Measurements from ENCODE around the gene ZWILCH. TPM values are rescaled to one million over a fixed set of nuclear protein-coding genes. Genes with fewer than 3 reads are reported as not detected.

The ZWILCH gene
- total RNA-seq, 3 donors from 2014 or later (not counting 1 experiment from before 2014, with no cell fraction given): 8.7 to 9.9 (median 9.7) TPM

- Histone ChIP-seq H3K4me3 (ENCODE audit: low read length) (no peak overlapping the region), H3K4me1 (ENCODE audit: control insufficient read depth, insufficient read depth, low read length) (peaks cover 15% of the 10 kb centered on the region), H3K27me3 (ENCODE audit: control insufficient read depth, insufficient read depth, low read length) (no peaks in the 10 kb centered on the region), H3K9me3 (ENCODE audit: control insufficient read depth, insufficient read depth, low read length) (no peaks in the 10 kb centered on the region), H3K27ac (ENCODE audit: low read length) (peak overlapping the region; percentile 66), H3K36me3 (ENCODE audit: control insufficient read depth, insufficient read depth, low read length) (no peaks in the 10 kb centered on the region)
- H3K4me1 Mint-ChIP-seq: peaks cover 31 to 33% of the 10 kb centered on the region in 2 donors
- intact Hi-C loops (cut with micrococcal nuclease): loop anchor here (1.0 to 5.0 kb wide), 3 partner anchors 25 to 86 kb away; partner anchors contain the start of genes MAP2K1 and SNAPC5
- peak overlapping the region; percentile 87 to 88 for H3K27ac Mint-ChIP-seq
- no peaks in the 10 kb centered on the region for H3K36me3 Mint-ChIP-seq
- no peaks in the 10 kb centered on the region for H3K27me3 Mint-ChIP-seq (ENCODE audit: low read depth in 2 of 2)
- H3K9me3 Mint-ChIP-seq: no peaks in the 10 kb centered on the region
- ATAC-seq (peak; percentile 91 to 96 (median 94)), DNase-seq (peak; percentile 43 to 81)
- H3K4me3 Mint-ChIP-seq: peak overlapping the region; percentile 62
- 27% methylated on average over 6 of the region's 8 CpGs for WGBS (ENCODE audit: insufficient coverage)
- TF ChIP-seq CTCF (IDR thresholded peaks at IDR 0.05): no peak
These were observed 32.7 kb upstream of the ZWILCH start for GRCh38 chr15:66472176-66472999.

DNA sequence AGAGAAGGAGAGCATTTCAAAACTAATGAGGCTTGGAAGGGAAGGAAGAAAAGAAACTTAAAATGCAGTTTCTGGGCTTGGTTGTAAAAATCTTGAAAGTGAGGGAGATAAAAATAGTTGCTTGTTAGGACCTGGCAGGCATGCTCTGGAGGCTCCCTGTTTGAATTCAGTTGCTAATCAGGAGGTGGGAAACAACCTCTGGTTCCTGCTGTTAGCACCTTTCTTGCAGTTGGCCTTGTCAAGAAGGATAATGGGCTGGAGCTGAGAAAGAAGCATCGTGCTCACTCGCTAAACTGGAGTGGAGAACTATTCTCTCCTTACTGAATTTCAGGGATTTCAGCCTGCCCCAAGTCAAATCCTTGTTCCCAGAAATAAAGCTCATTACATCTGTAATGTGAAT is 31.0 kb upstream of the ZWILCH start:
- Histone ChIP-seq H3K4me1 (ENCODE audit: control insufficient read depth, insufficient read depth, low read length) (peaks cover 15% of the 10 kb centered on the region), H3K27me3 (ENCODE audit: control insufficient read depth, insufficient read depth, low read length) (no peaks in the 10 kb centered on the region), H3K27ac (ENCODE audit: low read length) (no peak overlapping the region), H3K36me3 (ENCODE audit: control insufficient read depth, insufficient read depth, low read length) (no peaks in the 10 kb centered on the region), H3K4me3 (ENCODE audit: low read length) (no peak overlapping the region), H3K9me3 (ENCODE audit: control insufficient read depth, insufficient read depth, low read length) (no peaks in the 10 kb centered on the region)
- TF ChIP-seq CTCF (IDR thresholded peaks at IDR 0.05): no peak
- peak overlapping the region; percentile 87 to 88 for H3K27ac Mint-ChIP-seq
- no peaks in the 10 kb centered on the region for H3K9me3 Mint-ChIP-seq
- intact Hi-C loops (cut with micrococcal nuclease): loop anchor here (5.0 kb wide), 1 partner anchor 72 kb away; no protein-coding TSS in a partner anchor
- no peak for DNase-seq
- no peak overlapping the region for H3K4me3 Mint-ChIP-seq
- peaks cover 31 to 33% of the 10 kb centered on the region in 2 donors for H3K4me1 Mint-ChIP-seq
- 92% methylated on average over 2 of the region's 2 CpGs for WGBS (ENCODE audit: insufficient coverage)
- no peaks in the 10 kb centered on the region for H3K27me3 Mint-ChIP-seq (ENCODE audit: low read depth in 2 of 2)
- no peak for ATAC-seq
- no peaks in the 10 kb centered on the region for H3K36me3 Mint-ChIP-seq

DNA sequence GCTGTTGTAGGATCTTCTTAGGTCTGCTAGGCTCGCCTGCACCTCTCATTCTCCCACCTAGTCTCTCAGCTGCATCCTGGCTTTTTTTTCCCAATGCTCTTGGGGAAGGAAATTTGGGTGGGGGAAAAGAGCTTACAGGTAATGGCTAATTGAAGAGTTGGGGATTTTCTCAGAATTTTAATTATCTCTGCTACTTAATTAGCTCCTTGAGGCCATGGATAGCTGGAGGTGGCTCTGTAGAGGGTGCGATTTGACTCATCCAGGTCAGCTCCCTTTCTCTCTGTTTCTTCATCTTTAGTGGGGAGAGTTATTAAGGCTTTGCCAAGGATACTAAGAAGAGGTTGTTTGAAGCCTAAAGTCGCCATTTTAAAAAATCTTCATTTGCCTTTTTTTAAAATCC is 30.2 kb upstream of the ZWILCH start:
- intact Hi-C loops (cut with micrococcal nuclease): loop anchor here (5.0 kb wide), 1 partner anchor 73 kb away; no protein-coding TSS in a partner anchor
- Mint-ChIP-seq H3K27ac (peak overlapping the region in 1 of 2 donors; percentile 67), H3K4me1 (peaks cover 31 to 33% of the 10 kb centered on the region in 2 donors), H3K9me3 (no peaks in the 10 kb centered on the region), H3K36me3 (no peaks in the 10 kb centered on the region), H3K27me3 (ENCODE audit: low read depth in 2 of 2) (no peaks in the 10 kb centered on the region), H3K4me3 (no peak overlapping the region)
- ATAC-seq: no peak
- Histone ChIP-seq H3K27ac (ENCODE audit: low read length) (no peak overlapping the region), H3K27me3 (ENCODE audit: control insufficient read depth, insufficient read depth, low read length) (no peaks in the 10 kb centered on the region), H3K4me3 (ENCODE audit: low read length) (no peak overlapping the region), H3K4me1 (ENCODE audit: control insufficient read depth, insufficient read depth, low read length) (peaks cover 15% of the 10 kb centered on the region), H3K9me3 (ENCODE audit: control insufficient read depth, insufficient read depth, low read length) (no peaks in the 10 kb centered on the region), H3K36me3 (ENCODE audit: control insufficient read depth, insufficient read depth, low read length) (no peaks in the 10 kb centered on the region)
- 71% methylated on average over 1 of the region's 3 CpGs for WGBS (ENCODE audit: insufficient coverage)
- no peak for TF ChIP-seq CTCF (IDR thresholded peaks at IDR 0.05)
- no peak for DNase-seq
